WTC11 (cell line): Measurements from ENCODE around the gene HAUS8. TPM values are rescaled to one million over a fixed set of nuclear protein-coding genes. Genes with fewer than 3 reads are reported as not detected.

Source experiments
- ATAC-seq: fragments of 200-7000 bp; cut with Tn5 transposase; 2 replicates; pipeline ENCODE4 v1.10.0; 2021; ENCODE audit warnings: mild to moderate bottlenecking, moderate library complexity
- CTCF ChIA-PET: fragments of 300-600 bp; sonication (Branson Sonifier 250); formaldehyde crosslinking; loops from one replicate; lab custom pipeline; 2021; ENCODE audit warnings: antibody characterized with exemption; lab: Charles Lee
- POLR2A ChIA-PET: fragments of 350-600 bp; sonication (Branson Sonifier 250); formaldehyde crosslinking; loops from one replicate; lab custom pipeline; 2021; ENCODE audit warnings: antibody characterized with exemption; lab: Charles Lee
- DNase-seq: peaks from one replicate; pipeline ENCODE4 v3.0.0; 2021; ENCODE audit warnings: low spot score
- H3K27ac Mint-ChIP-seq: 2 replicates; pipeline ENCODE4 v1.8.0; 2021; ENCODE audit warnings: mixed read lengths
- H3K27me3 Mint-ChIP-seq: 2 replicates; pipeline ENCODE4 v1.8.0; 2021; ENCODE audit warnings: low read depth, mild to moderate bottlenecking, moderate library complexity, mixed read lengths
- H3K36me3 Mint-ChIP-seq: 2 replicates; pipeline ENCODE4 v1.8.0; 2021; ENCODE audit warnings: mixed read lengths
- H3K4me1 Mint-ChIP-seq: 2 replicates; pipeline ENCODE4 v1.8.0; 2022; ENCODE audit warnings: mixed read lengths
- H3K4me3 Mint-ChIP-seq: 2 replicates; pipeline ENCODE4 v1.8.0; 2021; ENCODE audit warnings: mild to moderate bottlenecking, moderate library complexity, mixed read lengths
- H3K9me3 Mint-ChIP-seq: 2 replicates; pipeline ENCODE4 v1.8.0; 2021; ENCODE audit warnings: mixed read lengths
- CREB1 ChIP-seq: sonication (generic); formaldehyde crosslinking; IDR thresholded peaks from 2 replicates; pipeline ENCODE4 v1.8.0; 2023; ENCODE audit warnings: mild to moderate bottlenecking, missing genetic modification reagents
- GTF2I ChIP-seq: fragments of 250-450 bp; sonication (Bioruptor Pico); conservative IDR thresholded peaks from 2 replicates; pipeline ENCODE4 v1.4.0; 2021; ENCODE audit warnings: mild to moderate bottlenecking
- JUN ChIP-seq: sonication (generic); formaldehyde crosslinking; IDR thresholded peaks from 2 replicates; pipeline ENCODE4 v1.8.0; 2023; ENCODE audit warnings: mild to moderate bottlenecking, missing genetic modification reagents
- KAT7 ChIP-seq: sonication (generic); formaldehyde crosslinking; IDR thresholded peaks from 2 replicates; pipeline ENCODE4 v1.8.1; 2023; ENCODE audit warnings: missing genetic modification reagents, mild to moderate bottlenecking, borderline replicate concordance
- NFATC4 ChIP-seq: fragments of 250-450 bp; sonication (Bioruptor Pico); IDR thresholded peaks from 2 replicates; pipeline ENCODE4 v1.9.0; 2021; ENCODE audit warnings: mild to moderate bottlenecking
- NFE2L1 ChIP-seq: sonication (generic); formaldehyde crosslinking; IDR thresholded peaks from 2 replicates; pipeline ENCODE4 v1.8.1; 2023; ENCODE audit warnings: missing genetic modification reagents
- NFYB ChIP-seq: sonication (generic); formaldehyde crosslinking; conservative IDR thresholded peaks from 2 replicates; pipeline ENCODE4 v1.8.0; 2022; ENCODE audit warnings: low read depth, missing genetic modification reagents
- PRRX2 ChIP-seq: fragments of 250-450 bp; sonication (Bioruptor Pico); IDR thresholded peaks from 2 replicates; pipeline ENCODE4 v1.8.0; 2021; ENCODE audit warnings: mild to moderate bottlenecking
- RORB ChIP-seq: fragments of 250-450 bp; sonication (Bioruptor Pico); IDR thresholded peaks from 2 replicates; pipeline ENCODE4 v1.9.0; 2021; ENCODE audit warnings: mild to moderate bottlenecking
- SMAD3 ChIP-seq: sonication (generic); formaldehyde crosslinking; IDR thresholded peaks from 2 replicates; pipeline ENCODE4 v1.8.0; 2022; ENCODE audit warnings: missing genetic modification reagents, mild to moderate bottlenecking, borderline replicate concordance
- SOX15 ChIP-seq: fragments of 250-450 bp; sonication (Bioruptor Pico); IDR thresholded peaks from 2 replicates; pipeline ENCODE4 v1.9.0; 2021; ENCODE audit warnings: mild to moderate bottlenecking
- SP1 ChIP-seq: sonication (generic); formaldehyde crosslinking; conservative IDR thresholded peaks from 2 replicates; pipeline ENCODE4 v1.8.1; 2022; ENCODE audit warnings: missing genetic modification reagents
- TCF7 ChIP-seq: sonication (generic); formaldehyde crosslinking; IDR thresholded peaks from 2 replicates; pipeline ENCODE4 v1.8.0; 2022; ENCODE audit warnings: mild to moderate bottlenecking, low read depth, missing genetic modification reagents, moderate library complexity
- TP53 ChIP-seq: sonication (generic); formaldehyde crosslinking; IDR thresholded peaks from 2 replicates; pipeline ENCODE4 v1.8.1; 2023; ENCODE audit warnings: mild to moderate bottlenecking, missing genetic modification reagents
- USF1 ChIP-seq: sonication (generic); formaldehyde crosslinking; IDR thresholded peaks from 2 replicates; pipeline ENCODE4 v1.8.0; 2022; ENCODE audit warnings: mild to moderate bottlenecking, missing genetic modification reagents
- USF2 ChIP-seq: sonication (generic); formaldehyde crosslinking; IDR thresholded peaks from 2 replicates; pipeline ENCODE4 v1.8.1; 2023; ENCODE audit warnings: mild to moderate bottlenecking, missing genetic modification reagents, moderate library complexity
- ZMAT4 ChIP-seq: fragments of 250-450 bp; sonication (Bioruptor Pico); IDR thresholded peaks from 2 replicates; pipeline ENCODE4 v1.9.0; 2021; ENCODE audit warnings: mild to moderate bottlenecking
- ZNF138 ChIP-seq: sonication (generic); formaldehyde crosslinking; conservative IDR thresholded peaks from 2 replicates; pipeline ENCODE4 v1.8.1; 2022; ENCODE audit warnings: mild to moderate bottlenecking, moderate library complexity, missing genetic modification reagents
- ZNF232 ChIP-seq: sonication (generic); formaldehyde crosslinking; IDR thresholded peaks from 2 replicates; pipeline ENCODE4 v1.8.0; 2022; ENCODE audit warnings: mild to moderate bottlenecking, missing genetic modification reagents
- ZNF263 ChIP-seq: sonication (generic); formaldehyde crosslinking; IDR thresholded peaks from 2 replicates; pipeline ENCODE4 v1.8.1; 2022; ENCODE audit warnings: low read depth, mild to moderate bottlenecking, moderate library complexity, missing genetic modification reagents
- total RNA-seq: library from RNA; stranded (reverse); gene quantifications from 3 replicates; pipeline ENCODE4 v1.2.3, GENCODE V29; 2021
- TF ChIP-seq, protein P1 (sequence below): sonication (generic); formaldehyde crosslinking; IDR thresholded peaks from 2 replicates; pipeline ENCODE4 v1.8.1; 2022; ENCODE audit warnings: low read depth, missing genetic modification reagents, borderline replicate concordance
- TF ChIP-seq, protein P2 (sequence below): sonication (generic); formaldehyde crosslinking; IDR thresholded peaks from 2 replicates; pipeline ENCODE4 v1.8.1; 2023; ENCODE audit warnings: mild to moderate bottlenecking, moderate library complexity, missing genetic modification reagents
- TF ChIP-seq, protein P3 (sequence below): fragments of 250-450 bp; sonication (Bioruptor Pico); IDR thresholded peaks from 2 replicates; pipeline ENCODE4 v1.9.0; 2021; ENCODE audit warnings: mild to moderate bottlenecking
- TF ChIP-seq, protein P4 (sequence below): fragments of 200-600 bp; IDR thresholded peaks from 2 replicates; pipeline ENCODE4 v1.8.0; 2022; ENCODE audit warnings: antibody characterized with exemption
- TF ChIP-seq, protein P5 (sequence below): sonication (generic); formaldehyde crosslinking; IDR thresholded peaks from 2 replicates; pipeline ENCODE4 v1.8.1; 2023; ENCODE audit warnings: mild to moderate bottlenecking, missing genetic modification reagents

The HAUS8 gene
- total RNA-seq, 1 experiment from 2014 or later, result 29.7 TPM

GRCh38 chr19:17037966-17038500 lies 37.2 kb downstream of the HAUS8 start (continued):
- TF ChIP-seq SMAD3 (CRISPR knock-in tag) (no peak), ZNF263 (CRISPR knock-in tag) (no peak), NFATC4 (CRISPR knock-in tag) (no peak), TP53 (no peak), NFE2L1 (CRISPR knock-in tag) (no peak)
- TF ChIP-seq, protein P1, sequence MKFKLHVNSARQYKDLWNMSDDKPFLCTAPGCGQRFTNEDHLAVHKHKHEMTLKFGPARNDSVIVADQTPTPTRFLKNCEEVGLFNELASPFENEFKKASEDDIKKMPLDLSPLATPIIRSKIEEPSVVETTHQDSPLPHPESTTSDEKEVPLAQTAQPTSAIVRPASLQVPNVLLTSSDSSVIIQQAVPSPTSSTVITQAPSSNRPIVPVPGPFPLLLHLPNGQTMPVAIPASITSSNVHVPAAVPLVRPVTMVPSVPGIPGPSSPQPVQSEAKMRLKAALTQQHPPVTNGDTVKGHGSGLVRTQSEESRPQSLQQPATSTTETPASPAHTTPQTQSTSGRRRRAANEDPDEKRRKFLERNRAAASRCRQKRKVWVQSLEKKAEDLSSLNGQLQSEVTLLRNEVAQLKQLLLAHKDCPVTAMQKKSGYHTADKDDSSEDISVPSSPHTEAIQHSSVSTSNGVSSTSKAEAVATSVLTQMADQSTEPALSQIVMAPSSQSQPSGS, result no peak
- TF ChIP-seq, protein P2, sequence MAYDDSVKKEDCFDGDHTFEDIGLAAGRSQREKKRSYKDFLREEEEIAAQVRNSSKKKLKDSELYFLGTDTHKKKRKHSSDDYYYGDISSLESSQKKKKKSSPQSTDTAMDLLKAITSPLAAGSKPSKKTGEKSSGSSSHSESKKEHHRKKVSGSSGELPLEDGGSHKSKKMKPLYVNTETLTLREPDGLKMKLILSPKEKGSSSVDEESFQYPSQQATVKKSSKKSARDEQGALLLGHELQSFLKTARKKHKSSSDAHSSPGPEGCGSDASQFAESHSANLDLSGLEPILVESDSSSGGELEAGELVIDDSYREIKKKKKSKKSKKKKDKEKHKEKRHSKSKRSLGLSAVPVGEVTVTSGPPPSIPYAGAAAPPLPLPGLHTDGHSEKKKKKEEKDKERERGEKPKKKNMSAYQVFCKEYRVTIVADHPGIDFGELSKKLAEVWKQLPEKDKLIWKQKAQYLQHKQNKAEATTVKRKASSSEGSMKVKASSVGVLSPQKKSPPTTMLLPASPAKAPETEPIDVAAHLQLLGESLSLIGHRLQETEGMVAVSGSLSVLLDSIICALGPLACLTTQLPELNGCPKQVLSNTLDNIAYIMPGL (CRISPR knock-in tag), result no peak

DNA sequence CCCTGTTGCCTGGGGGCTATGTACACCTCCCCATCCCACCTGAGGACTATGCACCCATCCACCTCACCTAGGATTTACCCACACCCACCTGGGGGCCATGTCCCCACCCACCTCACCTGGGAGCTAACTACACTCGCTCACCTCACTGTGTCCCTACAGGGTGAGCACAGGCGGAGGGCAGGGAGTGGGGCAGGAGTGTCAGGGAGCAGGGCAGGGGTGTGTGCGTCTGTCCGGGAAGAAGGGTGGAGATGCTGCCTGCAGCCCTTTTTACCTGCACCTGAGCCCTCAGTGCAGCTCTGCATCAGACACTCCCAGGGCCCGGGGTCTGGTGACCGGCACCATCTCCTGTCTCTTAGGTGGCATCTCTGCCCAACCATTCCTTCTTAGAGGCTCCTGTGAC lies 38.1 kb downstream of the HAUS8 start:
- no peak for TF ChIP-seq CREB1
- no peak for TF ChIP-seq PRRX2 (CRISPR knock-in tag)
- TF ChIP-seq USF2, result no peak
- TF ChIP-seq TP53, result no peak
- no peak for TF ChIP-seq SMAD3 (CRISPR knock-in tag)
- no peak for TF ChIP-seq KAT7 (CRISPR knock-in tag)
- TF ChIP-seq, protein P3, sequence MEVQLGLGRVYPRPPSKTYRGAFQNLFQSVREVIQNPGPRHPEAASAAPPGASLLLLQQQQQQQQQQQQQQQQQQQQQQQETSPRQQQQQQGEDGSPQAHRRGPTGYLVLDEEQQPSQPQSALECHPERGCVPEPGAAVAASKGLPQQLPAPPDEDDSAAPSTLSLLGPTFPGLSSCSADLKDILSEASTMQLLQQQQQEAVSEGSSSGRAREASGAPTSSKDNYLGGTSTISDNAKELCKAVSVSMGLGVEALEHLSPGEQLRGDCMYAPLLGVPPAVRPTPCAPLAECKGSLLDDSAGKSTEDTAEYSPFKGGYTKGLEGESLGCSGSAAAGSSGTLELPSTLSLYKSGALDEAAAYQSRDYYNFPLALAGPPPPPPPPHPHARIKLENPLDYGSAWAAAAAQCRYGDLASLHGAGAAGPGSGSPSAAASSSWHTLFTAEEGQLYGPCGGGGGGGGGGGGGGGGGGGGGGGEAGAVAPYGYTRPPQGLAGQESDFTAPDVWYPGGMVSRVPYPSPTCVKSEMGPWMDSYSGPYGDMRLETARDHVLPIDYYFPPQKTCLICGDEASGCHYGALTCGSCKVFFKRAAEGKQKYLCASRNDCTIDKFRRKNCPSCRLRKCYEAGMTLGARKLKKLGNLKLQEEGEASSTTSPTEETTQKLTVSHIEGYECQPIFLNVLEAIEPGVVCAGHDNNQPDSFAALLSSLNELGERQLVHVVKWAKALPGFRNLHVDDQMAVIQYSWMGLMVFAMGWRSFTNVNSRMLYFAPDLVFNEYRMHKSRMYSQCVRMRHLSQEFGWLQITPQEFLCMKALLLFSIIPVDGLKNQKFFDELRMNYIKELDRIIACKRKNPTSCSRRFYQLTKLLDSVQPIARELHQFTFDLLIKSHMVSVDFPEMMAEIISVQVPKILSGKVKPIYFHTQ (CRISPR knock-in tag), result no peak
- no peak for TF ChIP-seq TCF7 (CRISPR knock-in tag)
- no peak for TF ChIP-seq ZNF232 (CRISPR knock-in tag)
- TF ChIP-seq ZNF138, result no peak
- no peak overlapping the region for H3K27ac Mint-ChIP-seq
- ChIA-PET POLR2A (no interaction called here), CTCF (interaction anchor here (1.0 kb wide), 1 partner anchor 15 kb away, joined by 3 read pairs; no protein-coding TSS in a partner anchor)
- no peaks in the 10 kb centered on the region for H3K36me3 Mint-ChIP-seq
- DNase-seq, result no peak
- peaks cover 3% of the 10 kb centered on the region; the same call in 1 of the 2 replicates for H3K9me3 Mint-ChIP-seq
- no peak overlapping the region for H3K4me3 Mint-ChIP-seq
- no peak for ATAC-seq
- no peaks in the 10 kb centered on the region for H3K4me1 Mint-ChIP-seq
- H3K27me3 Mint-ChIP-seq, result no peaks in the 10 kb centered on the region; the same call in 1 of the 2 replicates

GRCh38 chr19:17036640-17037039 lies 38.6 kb downstream of the HAUS8 start:
- CTCF ChIA-PET, result interaction anchor here (1.0 kb wide), 2 partner anchors 15 to 16 kb away, joined by 3 to 4 read pairs; no protein-coding TSS in a partner anchor
- ATAC-seq (no peak), DNase-seq (no peak)
- no peaks in the 10 kb centered on the region for H3K4me1 Mint-ChIP-seq
- POLR2A ChIA-PET, result no interaction called here
- H3K27ac Mint-ChIP-seq, result no peak overlapping the region
- H3K9me3 Mint-ChIP-seq, result peaks cover 3% of the 10 kb centered on the region; the same call in 1 of the 2 replicates
- H3K36me3 Mint-ChIP-seq, result no peaks in the 10 kb centered on the region
- H3K27me3 Mint-ChIP-seq, result no peaks in the 10 kb centered on the region; the same call in 1 of the 2 replicates
- no peak overlapping the region for H3K4me3 Mint-ChIP-seq
- TF ChIP-seq GTF2I (CRISPR knock-in tag) (no peak), JUN (no peak), SOX15 (CRISPR knock-in tag) (no peak), NFYB (CRISPR knock-in tag) (no peak), SP1 (CRISPR knock-in tag) (no peak), ZMAT4 (CRISPR knock-in tag) (no peak), USF1 (CRISPR knock-in tag) (no peak), RORB (CRISPR knock-in tag) (no peak)
- TF ChIP-seq, protein P4, sequence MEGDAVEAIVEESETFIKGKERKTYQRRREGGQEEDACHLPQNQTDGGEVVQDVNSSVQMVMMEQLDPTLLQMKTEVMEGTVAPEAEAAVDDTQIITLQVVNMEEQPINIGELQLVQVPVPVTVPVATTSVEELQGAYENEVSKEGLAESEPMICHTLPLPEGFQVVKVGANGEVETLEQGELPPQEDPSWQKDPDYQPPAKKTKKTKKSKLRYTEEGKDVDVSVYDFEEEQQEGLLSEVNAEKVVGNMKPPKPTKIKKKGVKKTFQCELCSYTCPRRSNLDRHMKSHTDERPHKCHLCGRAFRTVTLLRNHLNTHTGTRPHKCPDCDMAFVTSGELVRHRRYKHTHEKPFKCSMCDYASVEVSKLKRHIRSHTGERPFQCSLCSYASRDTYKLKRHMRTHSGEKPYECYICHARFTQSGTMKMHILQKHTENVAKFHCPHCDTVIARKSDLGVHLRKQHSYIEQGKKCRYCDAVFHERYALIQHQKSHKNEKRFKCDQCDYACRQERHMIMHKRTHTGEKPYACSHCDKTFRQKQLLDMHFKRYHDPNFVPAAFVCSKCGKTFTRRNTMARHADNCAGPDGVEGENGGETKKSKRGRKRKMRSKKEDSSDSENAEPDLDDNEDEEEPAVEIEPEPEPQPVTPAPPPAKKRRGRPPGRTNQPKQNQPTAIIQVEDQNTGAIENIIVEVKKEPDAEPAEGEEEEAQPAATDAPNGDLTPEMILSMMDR, result no peak
- TF ChIP-seq, protein P5, sequence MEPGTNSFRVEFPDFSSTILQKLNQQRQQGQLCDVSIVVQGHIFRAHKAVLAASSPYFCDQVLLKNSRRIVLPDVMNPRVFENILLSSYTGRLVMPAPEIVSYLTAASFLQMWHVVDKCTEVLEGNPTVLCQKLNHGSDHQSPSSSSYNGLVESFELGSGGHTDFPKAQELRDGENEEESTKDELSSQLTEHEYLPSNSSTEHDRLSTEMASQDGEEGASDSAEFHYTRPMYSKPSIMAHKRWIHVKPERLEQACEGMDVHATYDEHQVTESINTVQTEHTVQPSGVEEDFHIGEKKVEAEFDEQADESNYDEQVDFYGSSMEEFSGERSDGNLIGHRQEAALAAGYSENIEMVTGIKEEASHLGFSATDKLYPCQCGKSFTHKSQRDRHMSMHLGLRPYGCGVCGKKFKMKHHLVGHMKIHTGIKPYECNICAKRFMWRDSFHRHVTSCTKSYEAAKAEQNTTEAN (CRISPR knock-in tag), result no peak
